Stimulated activated CD8-positive, alpha-beta memory T cell treated with anti-CD3 and anti-CD28 coated beads, Interleukin-12 subunit alpha, Interleukin-12 subunit beta, amount 100 ng/mL, for 1 hour (primary cell): ENCODE measurements around the gene RPIA.
"Not testable (repeated sequence)": the region's sequence is repeated elsewhere in the genome, so short reads cannot be mapped to it uniquely, and the experiment has no call there.

Experiments used
- DNase-seq: peaks from one replicate; pipeline ENCODE4 v3.0.0-alpha.2; 2020; ENCODE audit warnings: low read depth

The RPIA gene

DNA sequence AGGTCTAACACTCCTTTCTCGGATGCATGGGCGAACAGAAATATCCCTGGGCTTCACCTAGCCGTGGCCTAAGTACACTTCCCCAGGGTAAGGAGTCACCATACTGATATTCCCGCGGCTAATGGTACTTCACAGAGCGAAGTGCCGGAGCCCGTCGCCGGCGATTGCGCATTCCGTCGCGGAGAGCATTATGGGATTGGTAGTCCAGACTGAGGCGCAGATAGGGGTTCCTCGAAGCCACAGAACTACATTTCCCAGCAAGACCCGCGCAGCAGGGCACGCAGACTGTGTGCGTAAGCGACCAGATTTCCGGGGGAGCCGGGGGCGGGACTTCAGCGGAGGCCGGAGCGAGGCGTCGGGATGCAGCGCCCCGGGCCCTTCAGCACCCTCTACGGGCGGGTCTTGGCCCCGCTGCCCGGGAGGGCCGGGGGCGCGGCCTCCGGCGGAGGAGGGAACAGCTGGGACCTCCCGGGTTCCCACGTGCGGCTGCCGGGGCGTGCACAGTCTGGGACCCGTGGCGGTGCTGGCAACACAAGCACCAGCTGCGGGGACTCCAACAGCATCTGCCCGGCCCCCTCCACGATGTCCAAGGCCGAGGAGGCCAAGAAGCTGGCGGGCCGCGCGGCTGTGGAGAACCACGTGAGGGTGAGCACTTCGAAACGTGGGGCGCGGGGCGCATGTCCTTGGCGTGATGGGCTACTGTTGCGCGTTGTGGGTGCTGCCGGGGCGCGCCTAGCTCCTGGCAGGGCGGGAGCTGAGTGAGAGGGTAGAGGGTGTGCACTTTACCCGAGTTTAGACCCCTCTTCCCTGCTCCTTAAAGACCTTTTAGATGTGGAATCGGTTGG lies at the start of gene RPIA:
TSS of gene RPIA (plus strand) at position 335 of the 845 bp plus-strand sequence. CDS start at position 361, 26 bp downstream.
- DNase-seq = peak; percentile 98

DNA sequence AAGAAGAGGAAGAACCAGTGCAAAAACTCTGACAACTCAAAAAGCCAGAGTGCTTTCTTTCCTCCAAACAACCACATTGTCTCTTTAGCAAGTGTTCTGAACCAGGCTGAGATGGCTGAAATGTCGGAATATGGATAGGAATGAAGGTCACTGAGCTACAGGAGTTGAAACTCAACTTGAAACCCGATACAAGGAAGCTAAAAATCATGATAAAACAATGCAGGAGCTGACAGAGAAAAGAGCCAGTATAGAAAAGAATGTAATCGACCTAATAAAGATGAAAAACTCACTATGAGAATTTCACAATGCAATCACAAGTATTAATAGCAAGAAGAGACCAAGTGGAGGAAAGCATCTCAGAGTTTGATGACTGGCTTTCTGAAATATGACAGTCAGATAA lies 49.2 kb upstream of the RPIA start:
- no peak for DNase-seq

DNA sequence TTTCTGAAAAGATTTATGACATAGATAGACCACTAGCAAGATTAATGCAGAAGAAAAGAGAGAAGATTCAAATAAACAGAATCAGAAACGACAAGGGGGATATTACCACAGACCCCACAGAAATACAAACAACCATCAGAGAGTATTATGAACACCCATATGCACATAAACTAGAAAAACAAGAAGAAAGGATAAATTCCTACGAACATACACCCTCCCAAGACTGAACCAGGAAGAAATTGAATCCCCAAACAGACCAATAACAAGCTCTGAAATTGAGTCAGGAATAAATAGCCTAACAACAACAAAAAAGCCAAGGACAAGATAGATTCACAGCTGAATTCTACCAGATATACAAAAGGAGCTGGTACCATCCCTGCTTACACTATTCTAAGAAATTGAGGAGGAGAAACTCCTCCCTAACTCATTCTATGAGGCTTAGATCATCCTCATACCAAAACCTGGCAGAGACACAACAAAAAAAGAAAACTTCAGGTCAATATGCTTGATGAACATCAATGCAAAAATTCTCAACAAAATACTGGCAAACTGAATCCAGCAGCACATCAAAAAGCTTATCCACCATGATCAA lies 46.1 kb upstream of the RPIA start:
- not testable (repeated sequence) for DNase-seq

DNA sequence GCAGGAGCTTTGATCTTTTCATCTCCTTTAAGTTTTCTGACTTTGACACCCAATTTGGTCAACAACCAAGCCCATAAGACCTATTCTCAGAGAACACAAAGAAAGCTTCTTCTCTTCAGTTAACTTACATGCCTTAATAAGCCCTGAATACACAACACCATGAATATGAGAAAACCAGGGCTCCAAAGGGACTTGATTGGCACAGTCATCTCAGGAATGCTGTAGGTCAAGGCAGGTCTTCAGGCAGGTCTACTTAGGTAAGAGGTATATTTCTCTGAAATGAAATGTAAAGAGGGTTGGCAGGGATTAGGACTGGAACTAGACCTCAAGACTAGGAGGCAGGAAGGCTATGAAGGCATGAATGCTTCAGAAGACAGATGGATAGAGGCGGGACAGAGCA lies 39.8 kb upstream of the RPIA start:
- DNase-seq = no peak

DNA sequence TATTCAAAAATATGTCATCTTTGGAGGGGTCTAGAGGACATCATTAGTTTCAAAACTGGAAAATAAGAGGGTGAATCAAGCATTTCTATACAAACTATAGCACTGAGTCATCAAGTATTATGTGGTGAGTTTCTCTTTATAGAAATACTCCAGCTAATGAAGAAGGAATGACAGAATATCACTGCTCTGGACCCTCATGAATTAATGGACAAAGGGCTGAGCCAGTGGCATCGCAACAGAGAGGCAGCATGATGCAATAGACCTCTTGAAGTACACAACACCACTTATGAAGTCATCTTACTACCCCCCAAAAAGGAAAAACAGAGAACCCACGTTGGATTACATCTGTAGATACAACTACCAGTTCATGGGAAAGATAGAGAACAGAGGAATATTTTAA lies 36.8 kb upstream of the RPIA start:
- no peak for DNase-seq

DNA sequence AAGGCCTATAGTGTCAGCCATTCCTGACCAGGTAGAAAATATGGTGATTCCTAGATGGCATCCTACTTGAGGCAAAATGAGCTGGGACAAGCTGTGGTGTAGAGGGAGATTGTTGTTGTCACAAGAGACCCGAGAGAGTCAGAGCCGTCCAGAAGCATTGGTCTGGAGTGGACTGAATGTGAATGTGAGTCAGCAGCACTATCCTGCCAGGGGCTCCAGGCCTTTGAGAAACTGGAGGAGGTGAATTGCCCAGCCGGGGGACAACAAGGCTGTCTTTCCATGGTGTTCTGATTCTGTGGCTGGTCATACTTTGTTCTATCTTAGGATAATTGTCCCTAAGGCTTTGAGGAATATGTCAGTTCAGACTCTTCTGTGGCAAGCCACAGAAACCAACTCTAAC lies 34.8 kb upstream of the RPIA start:
- DNase-seq = no peak

DNA sequence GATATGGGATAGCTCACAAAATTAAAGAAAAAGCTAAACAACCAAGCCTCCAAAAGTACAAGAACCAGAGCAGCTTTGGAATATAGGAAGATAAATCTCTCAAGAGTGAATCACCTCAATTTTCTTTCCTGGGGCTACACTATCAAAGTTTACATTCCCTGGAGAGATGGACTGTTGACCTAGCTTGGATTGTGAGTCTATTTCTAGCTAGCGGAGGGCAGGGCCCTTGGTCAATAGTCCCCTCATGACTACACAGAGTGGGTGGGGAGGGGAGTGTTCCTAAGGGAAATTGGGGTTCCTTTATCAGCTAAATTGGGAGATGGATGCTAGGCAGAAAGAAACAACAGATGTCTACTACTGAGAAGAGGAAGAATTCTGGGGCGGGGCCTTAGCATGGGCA lies 34.3 kb upstream of the RPIA start:
- no peak for DNase-seq

DNA sequence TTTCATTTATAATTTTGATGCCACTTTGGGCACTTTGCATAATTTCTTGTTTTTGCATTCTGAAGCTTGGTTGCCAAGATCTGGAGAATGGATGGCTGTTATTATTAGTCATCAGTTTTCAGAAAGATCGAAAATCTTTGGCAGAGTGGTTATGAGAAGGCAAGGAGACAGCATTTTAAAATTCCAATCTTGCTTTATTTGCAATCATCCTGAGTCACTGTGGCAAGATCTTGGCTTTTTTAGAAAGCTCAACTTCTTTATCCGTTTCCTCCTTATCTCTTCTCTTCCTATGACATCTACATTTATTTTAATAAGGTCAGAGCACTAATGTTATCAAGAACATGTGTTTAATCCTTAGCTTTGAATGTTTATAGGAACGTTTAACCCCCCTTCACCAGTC lies 33.1 kb upstream of the RPIA start:
- no peak for DNase-seq

DNA sequence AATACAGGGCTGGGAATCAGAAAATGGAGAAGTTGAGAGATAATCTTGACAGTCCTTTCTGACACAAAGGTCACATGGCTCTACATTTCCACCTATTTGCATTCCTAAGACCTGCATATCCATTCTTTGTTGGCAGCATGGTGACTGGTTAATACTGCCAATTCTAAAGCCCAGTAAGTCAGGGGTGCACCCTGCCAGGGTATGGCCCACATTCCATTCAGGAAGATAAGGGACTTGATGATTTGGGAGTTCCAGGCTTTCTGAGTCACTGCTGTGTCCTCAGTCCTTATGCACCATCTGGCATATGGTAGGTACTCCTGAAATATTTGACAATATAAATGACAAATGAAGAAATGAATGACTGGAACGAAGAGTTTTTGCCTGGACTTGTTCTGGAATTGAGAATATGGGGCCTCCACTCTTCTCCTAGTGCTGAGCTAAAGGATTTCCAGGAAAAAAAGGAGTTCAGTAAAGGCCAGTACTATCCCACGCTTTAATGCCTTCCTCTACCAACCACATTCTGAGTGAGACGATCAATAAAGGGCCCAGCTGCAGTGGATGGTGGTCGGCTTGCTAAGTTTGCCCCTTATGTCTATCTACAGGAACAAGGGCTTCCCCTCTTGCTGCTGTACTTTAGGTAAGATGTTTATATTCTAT lies 32.5 kb upstream of the RPIA start:
- DNase-seq = no peak

DNA sequence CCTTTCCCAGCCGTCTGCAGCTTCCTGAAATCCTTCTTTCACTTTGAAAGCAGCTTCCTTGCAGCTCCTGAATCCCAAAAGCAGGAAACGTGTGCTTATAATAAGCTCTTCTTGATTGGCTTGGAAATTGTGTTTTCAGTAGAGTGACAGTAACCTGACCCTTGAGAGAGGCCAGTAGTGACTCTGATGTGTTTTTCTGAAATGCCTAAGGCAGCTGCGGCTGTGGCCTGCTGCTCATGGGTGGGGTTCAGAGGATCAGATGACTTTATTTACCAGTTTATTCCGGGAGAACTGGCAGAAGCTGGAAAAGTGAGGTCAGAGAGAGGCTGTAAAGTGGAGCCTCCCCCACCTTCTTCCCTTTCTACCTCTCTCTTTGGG lies 31.9 kb upstream of the RPIA start:
- no peak for DNase-seq

DNA sequence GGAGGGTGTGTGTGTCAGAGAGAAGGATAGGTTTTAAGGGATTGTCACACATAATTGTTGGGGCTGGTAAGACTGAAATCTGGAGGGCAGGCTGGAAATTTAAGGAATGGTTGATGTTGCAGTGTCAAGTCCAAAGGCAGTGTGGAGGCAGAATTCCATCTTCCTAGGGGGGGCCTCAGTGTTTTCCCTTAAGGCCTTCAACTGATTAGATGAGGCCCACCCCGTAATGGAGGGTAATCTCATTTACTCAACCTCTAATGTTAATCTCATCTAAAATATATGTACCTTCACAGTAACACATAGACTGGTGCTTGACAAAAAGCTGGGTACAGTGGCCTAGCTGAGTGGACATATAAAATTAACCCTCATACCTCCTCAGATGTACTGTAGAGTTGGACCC lies 30.9 kb upstream of the RPIA start:
- no peak for DNase-seq

DNA sequence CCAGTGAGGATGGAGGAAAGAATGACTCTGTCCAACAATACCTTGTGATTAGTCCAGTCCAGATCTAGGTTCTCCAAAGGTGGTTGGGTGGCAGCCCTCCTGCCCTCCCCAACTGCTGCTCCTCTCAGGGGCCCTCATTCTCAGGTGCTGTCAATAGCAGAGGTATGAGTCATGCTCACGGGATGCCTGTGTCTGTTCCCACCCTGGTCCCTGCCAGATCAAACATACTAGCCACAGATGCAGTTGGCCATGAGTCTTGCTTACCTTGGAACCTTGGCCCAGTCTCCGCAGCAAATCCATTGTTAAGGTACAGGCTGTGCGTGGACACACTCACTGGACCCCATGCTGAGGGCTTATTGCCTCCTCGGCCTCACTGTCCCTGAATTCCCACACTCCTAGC lies 24.9 kb upstream of the RPIA start:
- no peak for DNase-seq

DNA sequence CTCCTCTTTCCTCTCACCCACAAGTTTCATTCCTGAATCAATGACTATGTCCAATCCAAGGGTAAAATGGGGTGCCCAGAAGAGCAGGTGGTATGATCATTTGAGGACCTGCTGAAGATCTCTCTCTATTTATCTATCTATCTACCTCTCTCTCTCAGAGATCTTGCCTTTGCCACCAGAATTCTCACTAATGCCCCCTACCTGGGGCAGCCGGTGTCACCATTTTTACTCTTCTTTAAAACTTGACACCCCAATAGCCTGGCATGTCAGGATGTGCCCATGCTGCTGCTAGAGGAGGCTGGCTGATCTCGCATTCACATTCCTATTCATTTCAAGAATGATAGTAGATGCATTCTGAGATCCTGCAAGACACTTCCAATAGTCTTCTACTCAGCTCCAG lies 24.3 kb upstream of the RPIA start:
- no peak for DNase-seq

DNA sequence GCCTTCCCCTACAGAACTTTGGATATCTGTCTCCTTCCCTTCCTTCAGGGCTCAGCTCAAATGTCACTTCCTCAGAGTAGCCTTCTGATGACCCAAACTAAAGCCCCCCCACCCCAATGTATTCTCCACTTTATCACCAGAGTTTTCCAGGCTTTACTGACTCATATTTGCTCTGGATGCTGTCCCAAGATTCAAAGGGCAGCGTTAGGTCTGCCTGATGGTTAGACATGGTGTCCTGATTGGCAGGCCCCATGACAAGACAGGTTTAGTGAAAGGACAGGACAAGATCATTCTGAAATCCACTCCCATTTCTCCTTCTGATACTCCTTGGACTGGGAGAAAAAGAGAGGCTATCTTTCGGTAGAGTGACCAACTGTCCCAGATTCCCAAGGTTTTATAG lies 22.6 kb upstream of the RPIA start:
- no peak for DNase-seq

DNA sequence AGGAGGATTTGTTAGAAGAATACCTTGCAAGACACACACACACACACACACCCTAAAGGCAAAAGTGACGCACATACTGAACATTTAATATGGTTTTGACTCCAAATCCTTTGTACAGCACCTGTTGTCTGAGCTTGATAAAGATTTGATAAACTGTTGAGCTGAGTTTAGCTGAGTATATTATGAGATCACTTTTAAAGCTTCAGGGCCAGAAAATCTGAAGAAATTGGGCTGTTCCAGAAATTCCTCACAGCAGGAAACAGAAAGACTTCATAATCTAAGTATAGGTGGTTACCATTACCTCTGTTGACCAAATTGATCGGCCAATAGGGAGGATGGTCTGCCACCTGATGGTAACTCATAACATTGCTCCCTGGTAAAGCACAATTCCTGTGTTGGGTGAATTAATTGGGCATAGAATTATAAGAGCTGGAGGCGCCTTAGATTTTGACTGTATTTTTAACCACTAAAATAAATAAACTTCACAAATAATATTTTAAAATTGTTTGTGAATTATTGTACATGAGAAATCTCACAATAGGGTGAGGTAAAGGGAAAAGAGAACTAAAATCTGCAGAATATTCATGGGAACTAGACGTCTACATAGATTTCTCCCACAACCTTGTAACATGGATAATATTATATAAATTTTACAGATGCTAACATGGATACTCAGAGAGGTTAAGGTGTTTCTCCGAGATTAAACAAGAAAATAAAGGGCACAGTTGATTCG lies 21.8 kb upstream of the RPIA start:
- no peak for DNase-seq

DNA sequence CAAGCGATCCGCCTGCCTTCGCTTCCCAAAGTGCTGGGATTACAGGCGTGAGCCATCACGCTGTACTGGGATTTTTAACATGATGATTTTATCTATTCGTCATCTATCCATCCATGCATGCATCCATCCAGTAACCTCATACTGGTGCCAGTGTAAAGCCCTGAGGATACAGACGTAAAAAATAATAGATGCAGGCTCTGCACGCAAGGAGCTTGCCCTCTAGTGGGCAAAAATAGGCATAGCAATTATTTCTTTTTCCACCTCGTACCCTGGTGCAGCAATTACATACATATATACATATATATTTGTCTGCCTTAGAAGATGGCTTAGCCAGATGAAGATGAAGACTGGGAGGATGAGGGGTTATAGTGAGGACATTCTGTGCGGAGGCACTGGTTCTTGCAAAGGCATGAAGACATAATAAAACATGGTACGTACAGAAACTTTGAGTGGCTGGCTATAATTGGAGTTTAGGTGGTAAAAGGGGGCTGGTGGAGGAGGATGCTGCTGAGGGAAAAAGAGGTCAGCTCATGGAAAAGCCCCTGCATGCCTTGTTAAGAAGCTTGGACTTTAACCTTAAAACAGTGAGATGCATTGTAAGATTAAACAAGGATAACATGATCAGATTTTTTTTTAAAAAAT lies 19.6 kb upstream of the RPIA start:
- DNase-seq = no peak

DNA sequence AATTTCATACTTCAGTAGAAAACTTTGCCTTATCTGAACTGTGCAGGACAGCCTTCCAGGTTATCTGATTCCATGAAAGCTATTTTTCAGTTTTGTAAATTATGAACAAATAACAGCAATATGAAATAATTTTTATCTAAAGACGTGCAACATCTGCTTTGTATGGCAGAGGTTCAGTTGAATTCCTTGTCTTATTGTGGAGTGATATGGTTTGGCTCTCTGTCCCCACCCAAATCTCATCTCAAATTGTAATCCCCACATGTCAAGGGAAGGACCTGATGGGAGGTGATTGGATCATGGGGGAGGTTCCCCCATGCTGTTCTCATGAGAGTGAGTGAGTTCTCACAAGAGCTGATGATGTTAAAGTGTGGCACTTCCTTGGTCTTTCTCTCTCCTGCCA lies 18.1 kb upstream of the RPIA start:
- DNase-seq = no peak

DNA sequence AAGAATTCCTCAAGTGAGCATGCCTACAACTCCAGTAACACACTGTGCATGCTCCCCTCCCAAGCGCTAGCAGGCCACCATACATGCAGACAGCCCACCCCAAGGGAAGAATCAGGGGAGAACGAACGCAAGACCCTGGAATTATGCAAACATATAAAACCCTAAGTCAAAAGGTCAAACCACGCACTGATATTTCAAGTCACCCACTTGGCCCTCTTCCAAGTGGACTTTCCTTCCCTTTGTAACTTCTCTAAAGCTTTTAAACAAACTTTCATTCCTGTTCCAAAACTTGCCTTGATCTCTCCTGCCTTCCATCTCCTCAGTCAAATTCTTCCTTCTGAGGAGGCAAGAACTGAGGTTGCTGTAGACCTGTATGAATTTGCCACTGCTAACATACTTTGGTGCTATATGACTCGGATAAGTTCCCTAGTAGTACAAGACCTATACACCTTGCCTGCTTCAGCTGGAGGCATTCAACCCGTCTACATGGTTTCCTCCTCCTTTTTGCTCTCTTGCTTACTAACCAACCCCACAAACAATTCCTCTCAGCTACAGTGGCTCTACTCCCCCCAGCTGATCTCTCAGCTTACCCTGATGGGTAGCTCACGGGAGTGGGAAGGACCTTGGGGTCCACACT lies 11.1 kb upstream of the RPIA start:
- DNase-seq = no peak

DNA sequence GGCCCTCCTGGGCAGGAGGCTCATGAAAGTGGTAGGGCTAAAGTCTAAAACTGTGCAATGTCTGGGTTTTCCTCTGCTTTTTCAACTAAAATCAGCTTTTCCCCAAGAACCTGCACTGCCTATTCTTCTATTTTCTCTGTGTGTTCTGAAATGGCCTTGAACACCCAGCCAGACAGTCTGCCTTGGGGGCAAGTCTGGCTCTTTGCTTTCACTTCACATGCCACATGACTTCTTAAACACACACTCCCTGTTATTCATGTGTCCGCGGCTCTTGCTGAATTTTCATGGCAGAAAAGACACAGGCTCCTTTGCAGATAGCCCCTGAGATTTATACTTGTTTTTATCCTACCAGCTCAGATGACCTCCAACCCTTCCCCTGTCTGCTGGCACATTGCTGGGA lies 10.6 kb upstream of the RPIA start:
- DNase-seq = no peak

DNA sequence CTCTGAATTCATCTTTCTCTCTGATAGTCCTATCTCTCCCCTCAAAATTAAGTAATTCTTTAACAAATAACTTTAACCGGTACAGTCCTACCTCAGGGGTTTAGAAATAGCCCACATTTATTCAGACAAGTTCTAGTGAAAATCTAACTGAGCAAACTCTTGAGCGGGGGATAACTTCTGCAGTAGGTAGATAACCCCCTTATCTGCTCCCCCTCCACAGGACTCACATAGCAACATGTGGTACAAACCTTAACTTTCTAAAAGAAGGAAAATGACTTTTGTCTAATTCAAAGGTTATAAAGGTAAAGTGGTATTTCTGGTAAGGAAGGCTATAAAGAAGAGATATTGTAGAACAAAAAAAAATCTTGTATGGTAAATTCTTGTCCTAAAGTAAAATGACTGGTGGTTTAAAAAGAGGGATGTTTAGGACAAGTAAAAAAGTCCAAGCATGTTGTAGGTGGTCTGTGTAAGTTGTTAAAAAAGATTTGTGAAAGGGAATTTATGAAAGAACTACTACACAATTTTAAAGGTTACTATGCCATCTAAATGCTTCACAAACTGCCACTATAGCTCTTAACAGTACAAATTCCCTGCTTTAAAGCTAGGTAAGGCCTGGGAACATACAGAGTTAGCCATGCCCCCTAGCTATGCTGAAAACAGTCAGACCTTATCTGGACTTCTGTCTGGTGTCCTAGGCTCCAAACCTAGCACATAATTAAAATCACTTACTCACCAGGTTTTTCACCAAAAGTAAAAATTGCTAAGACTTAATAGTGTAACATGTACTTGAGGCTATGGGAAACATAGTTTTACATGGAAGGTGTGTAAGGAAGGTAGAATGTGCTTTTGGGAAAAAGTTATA lies 8.1 kb upstream of the RPIA start:
- no peak for DNase-seq

DNA sequence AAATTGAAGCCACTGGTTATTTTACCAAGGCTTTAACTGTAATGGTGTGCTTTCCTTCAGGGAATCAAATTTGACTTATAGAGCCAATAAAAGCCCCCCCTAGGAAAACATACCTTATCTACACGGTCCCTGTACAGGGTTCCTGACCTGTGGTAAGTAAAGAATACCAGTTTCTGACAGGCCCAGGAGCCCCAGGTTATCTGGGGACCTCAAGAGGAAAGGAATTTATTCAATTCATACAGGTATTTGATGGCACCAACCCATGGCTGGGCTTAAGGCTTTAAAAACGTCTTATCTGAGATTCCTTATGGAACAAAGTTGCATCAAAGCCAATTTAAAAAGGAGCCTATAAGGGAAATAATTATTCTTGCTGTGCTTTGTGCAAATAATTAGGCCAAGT lies 7.0 kb upstream of the RPIA start:
- no peak for DNase-seq
